ENCODE data around the gene ADGB.

DNA sequence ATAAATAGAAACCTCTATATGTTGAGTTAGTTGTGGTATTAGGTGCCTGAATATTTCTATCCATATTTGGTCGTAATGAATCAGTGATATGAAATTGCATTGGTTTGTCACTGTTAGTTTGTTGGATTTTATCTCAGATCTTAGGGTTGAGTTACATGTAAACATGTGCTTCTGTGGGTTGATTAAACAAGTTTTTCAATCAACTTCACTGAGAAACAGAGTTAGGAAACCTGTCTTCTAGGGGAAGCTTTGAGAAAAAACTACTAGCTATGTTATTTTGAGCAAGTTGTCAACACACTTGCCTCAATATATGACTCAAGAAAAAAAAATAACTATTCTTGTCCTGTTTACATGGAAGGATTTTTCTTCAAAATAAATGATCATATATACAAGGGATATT, 14.8 kb upstream of the ADGB start:
- TF ChIP-seq, protein P1, sequence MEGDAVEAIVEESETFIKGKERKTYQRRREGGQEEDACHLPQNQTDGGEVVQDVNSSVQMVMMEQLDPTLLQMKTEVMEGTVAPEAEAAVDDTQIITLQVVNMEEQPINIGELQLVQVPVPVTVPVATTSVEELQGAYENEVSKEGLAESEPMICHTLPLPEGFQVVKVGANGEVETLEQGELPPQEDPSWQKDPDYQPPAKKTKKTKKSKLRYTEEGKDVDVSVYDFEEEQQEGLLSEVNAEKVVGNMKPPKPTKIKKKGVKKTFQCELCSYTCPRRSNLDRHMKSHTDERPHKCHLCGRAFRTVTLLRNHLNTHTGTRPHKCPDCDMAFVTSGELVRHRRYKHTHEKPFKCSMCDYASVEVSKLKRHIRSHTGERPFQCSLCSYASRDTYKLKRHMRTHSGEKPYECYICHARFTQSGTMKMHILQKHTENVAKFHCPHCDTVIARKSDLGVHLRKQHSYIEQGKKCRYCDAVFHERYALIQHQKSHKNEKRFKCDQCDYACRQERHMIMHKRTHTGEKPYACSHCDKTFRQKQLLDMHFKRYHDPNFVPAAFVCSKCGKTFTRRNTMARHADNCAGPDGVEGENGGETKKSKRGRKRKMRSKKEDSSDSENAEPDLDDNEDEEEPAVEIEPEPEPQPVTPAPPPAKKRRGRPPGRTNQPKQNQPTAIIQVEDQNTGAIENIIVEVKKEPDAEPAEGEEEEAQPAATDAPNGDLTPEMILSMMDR (IDR thresholded peaks at IDR 0.05; ENCODE audit: low read depth, low read length), result no peak
- no peak for TF ChIP-seq EZH2phosphoT487 (IDR thresholded peaks at IDR 0.05; ENCODE audit: low read depth)
